GM06990 (cell line): ENCODE results near the gene NSD1.
A peak's percentile ranks its signal among the peaks of the same experiment; 100 is the strongest.

Experiments
- DNase-seq: peaks from one replicate; pipeline ENCODE4 v3.0.0-alpha.2; 2011; ENCODE audit not compliant: insufficient read length; ENCODE audit errors: extremely low read depth
- H3K27me3 ChIP-seq: replicated peaks from 2 replicates; pipeline ENCODE4 v1.6.0; 2011; ENCODE audit warnings: low read length; ENCODE audit not compliant: control insufficient read depth, insufficient read depth
- H3K36me3 ChIP-seq: 2 replicates; pipeline ENCODE4 v1.5.1; 2011; ENCODE audit warnings: low read length; ENCODE audit not compliant: control insufficient read depth, insufficient read depth
- H3K4me3 ChIP-seq: replicated peaks from 2 replicates; pipeline ENCODE4 v1.5.1; 2011; ENCODE audit warnings: low read depth, mild to moderate bottlenecking, control low read depth, low read length
- CTCF ChIP-seq: IDR thresholded peaks from 2 replicates; pipeline ENCODE4 v1.5.1; 2011; ENCODE audit warnings: low read length, control low read depth, mild to moderate bottlenecking, inconsistent platforms; ENCODE audit not compliant: insufficient read depth, poor library complexity, severe bottlenecking

Gene NSD1

DNA sequence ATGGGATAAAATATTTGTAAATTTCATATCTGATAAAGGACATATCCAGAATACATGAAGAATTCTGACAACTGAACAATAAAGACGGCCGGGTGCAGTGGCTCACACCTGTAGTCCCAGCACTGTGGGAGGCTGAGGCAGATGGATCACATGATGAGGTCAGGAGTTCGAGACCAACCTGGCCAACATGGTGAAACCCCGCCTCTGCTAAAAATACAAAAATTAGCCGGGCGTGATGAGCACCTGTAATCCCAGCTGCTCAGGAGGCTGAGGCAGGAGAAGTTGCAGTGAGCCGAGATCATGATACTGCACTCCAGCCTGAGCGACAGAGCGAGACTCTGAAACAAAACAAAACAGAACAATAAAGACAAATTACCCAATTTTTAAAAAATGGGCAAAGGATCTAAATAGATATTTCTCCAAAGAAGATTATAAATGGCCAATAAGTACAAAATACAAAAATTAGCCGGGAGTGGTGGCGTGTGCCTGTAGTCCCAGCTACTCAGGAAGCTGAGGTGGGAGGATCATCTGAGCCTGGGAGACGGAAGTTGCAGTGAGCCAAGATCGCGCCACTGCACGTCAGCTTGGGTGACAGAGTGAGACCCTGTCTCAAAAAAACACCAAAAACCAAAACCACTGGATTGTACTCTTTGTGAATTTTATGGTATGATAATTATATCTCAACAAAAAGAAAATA is 9.6 kb upstream of the NSD1 start:
- no peak for TF ChIP-seq CTCF
- no peak for DNase-seq
- Histone ChIP-seq H3K4me3 (no peak overlapping the region; the same call in 1 of the 2 replicates), H3K27me3 (no peaks in the 10 kb centered on the region), H3K36me3 (no peaks in the 10 kb centered on the region)

DNA sequence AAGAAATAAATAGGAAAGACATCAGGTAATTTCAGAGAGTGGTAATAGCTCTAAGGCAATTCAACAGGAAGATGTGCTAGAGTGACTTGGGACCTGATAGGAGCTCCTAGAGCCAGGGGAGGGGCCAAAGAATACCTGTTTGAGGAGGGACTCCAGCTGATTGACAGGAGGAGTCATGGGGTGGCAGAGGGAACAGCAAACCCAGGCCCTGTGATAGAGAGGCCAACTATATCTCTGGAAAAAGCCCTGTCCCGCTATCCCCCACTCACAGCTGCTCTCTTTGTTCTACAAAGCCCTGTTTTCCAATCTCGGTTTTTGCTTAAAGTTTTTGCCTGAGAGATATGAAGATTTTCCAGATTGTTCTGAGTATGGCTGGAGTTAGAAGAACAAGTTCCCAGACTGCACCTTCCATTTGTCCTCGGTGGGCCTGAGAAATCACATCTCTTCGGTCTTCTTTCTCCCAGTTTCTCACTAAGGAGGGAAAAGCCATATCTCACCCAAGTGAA is 9.0 kb upstream of the NSD1 start:
- peak; percentile 33 for DNase-seq
- TF ChIP-seq CTCF: no peak
- Histone ChIP-seq H3K4me3 (no peak overlapping the region), H3K27me3 (no peaks in the 10 kb centered on the region), H3K36me3 (no peaks in the 10 kb centered on the region)

GRCh38 chr5:177126771-177127170 is 6.8 kb upstream of the NSD1 start:
- H3K27me3 ChIP-seq: no peaks in the 10 kb centered on the region
- DNase-seq: no peak
- TF ChIP-seq CTCF: no peak
- H3K4me3 ChIP-seq: no peak overlapping the region
- H3K36me3 ChIP-seq: no peaks in the 10 kb centered on the region

DNA sequence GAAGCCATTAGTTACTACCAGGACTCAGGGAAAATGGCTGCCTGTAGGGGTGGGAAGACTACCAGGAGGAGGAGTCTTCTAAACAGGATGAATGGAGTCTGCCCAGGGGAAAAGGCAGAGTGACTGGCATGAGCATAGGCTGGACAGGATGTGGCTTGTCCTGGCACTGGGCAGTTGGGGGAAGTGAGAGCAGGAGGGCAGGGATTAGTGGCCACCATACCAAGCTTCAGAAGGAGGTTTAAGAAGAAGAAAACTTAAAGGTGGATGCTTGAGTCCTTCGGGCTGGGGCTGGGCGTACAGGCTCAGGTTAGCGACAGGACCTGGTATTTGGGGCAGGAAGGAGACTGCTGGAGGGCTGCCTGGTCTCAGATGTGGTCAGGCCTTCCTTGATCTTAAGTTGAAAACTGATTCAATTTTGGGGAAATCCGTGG is 5.0 kb upstream of the NSD1 start:
- Histone ChIP-seq H3K36me3 (no peaks in the 10 kb centered on the region), H3K4me3 (no peak overlapping the region), H3K27me3 (no peaks in the 10 kb centered on the region)
- no peak for DNase-seq
- TF ChIP-seq CTCF: no peak

GRCh38 chr5:177130211-177131018 is 3.2 kb upstream of the NSD1 start:
- Histone ChIP-seq H3K36me3 (peaks cover 4% of the 10 kb centered on the region), H3K4me3 (no peak overlapping the region), H3K27me3 (no peaks in the 10 kb centered on the region)
- no peak for TF ChIP-seq CTCF
- DNase-seq: no peak
